HG03558 (cell line): ENCODE data around the gene TRIM25.

Experiments
- ATAC-seq: cut with Tn5 transposase; IDR thresholded peaks from one replicate; pipeline ENCODE4 v1.9.1; 2021; ENCODE audit warnings: moderate number of reproducible peaks; ENCODE audit not compliant: unreplicated experiment; ENCODE audit errors: extremely low read depth

Gene TRIM25

DNA sequence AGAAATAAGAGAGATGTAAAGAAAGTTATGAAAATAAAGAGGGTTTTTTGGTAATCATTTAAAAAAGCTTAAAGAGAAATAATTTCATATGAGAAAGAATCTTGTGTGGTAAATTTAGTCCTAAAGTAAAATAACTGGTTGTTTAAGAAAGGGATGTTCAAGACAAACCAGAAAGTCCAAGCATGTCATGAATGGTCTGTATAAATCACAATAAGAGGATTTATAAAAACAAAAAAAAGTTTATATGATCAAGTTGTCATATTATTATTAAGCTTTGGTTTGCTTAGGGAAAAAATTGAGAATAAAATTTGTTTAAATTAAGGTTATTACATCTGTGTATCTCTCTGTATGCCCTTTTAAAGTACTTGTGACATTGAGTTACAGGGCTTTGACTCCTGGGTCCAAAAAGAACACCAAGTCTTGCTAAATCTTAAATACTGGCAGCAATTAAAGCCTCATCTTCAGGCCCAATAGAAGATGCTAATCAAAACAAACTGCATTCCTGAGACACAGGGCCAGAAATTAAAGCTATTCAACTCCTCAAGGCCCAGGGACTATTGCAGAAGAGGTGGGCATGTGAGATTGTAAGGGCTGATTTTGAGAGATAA, 15.6 kb upstream of the TRIM25 start:
- ATAC-seq, result no peak

DNA sequence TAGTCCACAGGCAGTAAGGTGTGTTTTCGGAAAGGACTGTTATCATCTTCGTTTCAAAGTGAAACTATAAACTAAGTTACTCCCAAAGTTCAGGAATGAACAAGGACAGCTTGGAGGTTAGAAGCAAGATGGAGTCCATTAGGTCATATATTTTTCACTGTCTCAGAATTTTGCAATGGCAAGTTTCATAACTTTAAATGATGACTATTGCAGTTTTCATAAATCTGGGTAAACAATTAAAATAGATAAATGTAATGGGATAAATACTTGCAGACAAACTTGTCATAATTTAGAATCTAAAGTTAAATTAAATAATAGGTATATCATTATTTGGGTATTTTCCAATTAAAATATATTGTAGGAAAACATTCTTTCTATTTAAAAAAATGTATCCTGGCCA, 14.7 kb upstream of the TRIM25 start:
- no peak for ATAC-seq

- ATAC-seq, result no peak
These were observed 12.9 kb upstream of the TRIM25 start for GRCh38 chr17:56926704-56927103.

- no peak for ATAC-seq
These were observed 12.4 kb upstream of the TRIM25 start for GRCh38 chr17:56926270-56926669.

DNA sequence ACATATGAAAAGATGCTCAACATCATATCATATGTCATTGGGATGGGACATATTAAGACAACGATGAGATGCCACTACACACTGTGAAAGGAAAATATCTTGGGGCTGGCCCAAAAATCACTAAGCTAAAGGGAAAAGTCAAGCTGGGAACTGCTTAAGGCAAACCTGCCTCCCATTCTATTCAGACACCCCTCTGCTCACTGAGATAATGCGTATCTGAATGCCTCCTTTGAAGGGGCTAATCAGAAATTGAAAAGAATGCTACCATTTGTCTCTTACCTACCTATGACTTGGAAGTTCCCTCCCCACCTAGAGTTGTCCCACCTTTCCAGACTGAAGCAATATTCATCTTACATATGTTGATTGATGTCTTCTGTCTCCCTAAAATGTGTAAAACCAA, 11.2 kb upstream of the TRIM25 start:
- no peak for ATAC-seq

DNA sequence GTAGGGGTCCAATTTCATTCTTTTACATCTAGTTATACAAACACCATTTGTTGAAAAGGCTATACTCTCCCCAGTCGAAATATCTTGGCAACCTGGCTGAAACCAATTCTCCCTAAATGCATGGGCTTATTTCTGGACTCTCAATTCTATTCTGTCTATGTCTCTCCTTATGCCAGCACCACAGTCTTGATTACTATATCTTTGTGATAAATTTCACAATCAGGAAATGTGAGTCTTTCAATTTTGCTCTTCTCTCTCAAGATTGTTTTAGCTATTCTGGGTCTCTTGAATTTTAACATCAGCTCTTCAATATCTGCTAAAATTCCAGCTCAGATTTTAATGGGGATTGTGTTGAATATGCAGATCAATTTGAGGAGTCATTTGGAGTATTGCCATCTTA, 5.9 kb upstream of the TRIM25 start:
- no peak for ATAC-seq

- ATAC-seq, result no peak
These were observed 5.1 kb upstream of the TRIM25 start for GRCh38 chr17:56918916-56919315.

DNA sequence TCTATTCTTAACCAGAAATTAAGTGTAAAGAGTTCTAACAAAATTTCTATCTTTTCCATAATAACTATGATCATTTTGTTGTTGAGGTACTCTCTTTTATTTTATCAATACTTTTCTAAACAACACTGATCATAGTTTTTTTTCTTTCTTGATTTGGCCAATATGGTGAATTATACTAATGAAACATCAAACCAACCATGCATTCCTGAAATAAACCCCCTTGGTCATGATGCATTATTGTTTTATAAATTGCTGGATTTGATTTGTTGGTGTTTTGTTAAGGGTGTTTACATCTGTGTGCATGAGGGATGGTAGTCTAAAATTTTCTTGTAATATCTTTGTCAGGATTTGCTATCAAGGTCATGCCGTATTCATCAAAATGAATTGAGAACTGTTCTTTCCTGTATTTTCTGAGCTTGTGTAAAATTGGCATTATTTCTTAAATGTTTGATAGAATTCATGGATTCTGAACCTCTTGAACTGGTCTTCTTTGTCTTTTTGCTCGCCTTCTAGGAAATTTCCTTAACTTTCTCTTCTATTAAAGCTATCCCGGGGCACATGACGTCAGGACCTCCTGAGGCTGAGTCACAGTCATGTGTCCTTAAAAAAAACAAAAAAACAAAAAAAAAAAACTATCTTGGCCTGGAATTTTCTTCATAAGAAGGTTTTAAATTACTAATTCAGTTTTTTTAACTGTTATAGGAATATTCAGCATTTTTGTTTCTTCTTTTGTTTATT, 3.9 kb upstream of the TRIM25 start:
- no peak for ATAC-seq

DNA sequence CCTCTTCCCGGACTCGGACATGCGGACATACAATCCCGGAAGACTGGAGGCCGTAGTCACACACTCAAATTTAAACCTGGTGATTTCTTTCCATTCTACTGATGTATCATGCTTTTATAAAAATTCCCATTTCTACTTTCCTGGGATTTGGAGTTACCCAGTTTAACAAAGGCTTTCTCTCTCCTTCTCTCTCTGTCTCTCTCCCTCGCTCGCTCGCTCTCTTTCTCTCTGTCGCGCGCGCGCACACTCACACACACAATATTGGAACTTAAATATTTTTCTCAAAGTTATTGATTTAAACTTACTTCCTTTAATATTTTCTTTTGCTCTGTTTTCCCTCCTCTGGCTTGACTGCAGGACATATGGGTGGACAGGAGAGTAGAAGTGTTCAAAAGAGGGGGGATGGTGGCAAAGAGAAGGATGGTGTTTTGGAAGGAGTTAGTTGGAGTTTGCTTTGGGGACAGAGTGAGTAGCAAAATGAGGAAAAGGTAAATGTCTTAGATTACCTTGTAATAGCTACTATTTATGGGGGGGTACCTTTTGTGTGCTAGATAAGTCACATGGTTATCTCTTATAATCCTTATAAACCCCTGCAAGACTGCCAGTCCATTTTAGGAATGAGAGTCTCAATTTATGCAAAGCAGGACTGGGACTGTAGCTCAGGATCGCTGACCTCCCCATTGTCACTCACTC, 878 bp upstream of the TRIM25 start:
- ATAC-seq, result no peak

GRCh38 chr17:56913353-56913866, 439 bp downstream of the TRIM25 start:
- ATAC-seq, result no peak

DNA sequence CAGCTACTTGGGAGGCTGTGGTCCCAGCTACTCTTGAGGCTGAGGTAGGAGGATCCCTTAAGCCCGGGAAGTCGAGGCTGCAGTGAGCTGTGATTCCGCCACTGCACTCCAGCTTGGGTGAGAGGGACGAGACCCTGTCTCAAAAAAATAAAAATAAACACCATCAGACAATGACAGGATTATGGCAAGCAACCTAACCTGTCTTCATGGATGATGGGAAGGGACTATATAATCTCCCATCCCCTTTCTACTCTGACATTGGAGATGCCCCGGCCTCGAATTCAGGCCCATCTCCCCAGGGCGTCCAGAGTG, 893 bp downstream of the TRIM25 start:
- ATAC-seq, result no peak

DNA sequence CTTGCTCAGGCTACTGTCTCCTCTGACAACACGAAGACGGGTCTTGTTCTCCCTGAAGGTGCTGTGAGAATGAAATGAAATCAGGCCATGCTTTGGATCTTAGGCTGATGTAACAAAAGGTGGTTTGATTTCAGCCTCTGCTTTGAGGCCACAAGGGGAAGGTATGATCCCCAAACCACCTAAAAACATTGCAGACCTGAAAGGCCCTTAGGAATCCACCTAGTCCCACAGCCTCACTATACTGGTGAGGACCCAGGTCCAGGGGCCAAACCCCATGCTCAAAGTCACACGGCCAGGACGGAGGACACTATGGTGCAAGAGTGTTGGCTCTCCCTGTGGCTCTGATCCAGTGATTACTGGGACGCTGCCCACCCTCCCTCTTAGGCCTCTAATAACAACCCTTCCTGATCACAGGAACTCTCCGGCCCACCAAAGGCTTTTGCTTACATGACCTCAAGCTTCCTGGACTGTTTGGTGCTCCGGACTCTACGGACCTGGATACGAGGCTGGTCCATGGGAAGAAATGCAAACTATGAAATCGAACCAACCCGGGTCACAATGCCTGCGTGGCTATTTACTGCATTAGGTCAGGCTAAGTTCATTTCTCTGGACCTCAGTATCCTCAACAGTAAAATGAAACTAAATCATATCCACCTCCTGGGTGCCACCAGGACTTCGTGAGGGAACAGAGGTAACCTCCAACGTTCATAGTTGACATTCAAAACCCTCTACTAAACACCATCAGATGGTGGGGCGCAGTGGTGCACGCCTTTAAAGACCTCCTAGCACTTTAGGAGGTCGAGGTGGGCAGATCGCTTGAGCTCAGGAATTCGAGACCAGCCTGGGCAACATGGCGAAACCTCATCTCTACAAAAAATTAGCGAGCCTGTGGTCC, 1.5 kb downstream of the TRIM25 start:
- no peak for ATAC-seq

- no peak for ATAC-seq
These were observed 3.2 kb downstream of the TRIM25 start for GRCh38 chr17:56910509-56911235.

DNA sequence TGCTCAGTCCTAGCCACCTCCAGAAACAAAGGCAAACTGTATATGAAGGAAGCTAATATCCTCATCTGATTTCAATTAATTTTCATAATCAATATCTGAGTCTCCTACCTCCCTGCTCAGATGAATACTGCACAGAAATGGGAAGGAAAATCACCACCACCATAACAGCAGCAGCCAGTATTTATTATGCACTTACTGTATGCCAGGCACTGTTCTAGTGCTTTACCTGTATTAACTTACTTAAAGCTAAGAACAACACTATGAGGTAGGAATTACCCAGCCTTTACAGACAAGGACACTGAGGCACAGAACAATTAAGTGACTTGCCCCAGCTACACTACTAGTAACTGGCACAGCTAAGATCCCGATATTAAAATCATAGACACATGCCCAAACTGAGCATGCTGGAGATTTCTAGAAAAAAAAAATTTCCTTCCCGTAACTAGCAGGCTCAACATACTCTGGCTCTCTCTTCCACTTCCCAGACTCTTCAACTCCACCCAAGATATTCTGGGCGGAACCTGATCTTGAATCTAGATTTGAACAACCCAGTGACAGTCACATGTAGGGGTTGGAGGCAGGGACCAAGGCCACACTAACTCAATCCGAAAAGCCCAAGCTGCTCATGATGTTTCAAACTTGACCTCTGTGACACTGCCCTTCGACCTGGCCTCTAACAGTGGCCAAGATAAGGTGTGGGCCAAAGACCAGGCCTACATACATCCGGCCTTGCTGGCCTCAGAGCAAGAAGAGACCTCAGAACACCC, 3.9 kb downstream of the TRIM25 start:
- ATAC-seq, result no peak

- ATAC-seq, result peak; percentile 65
These were observed 5.8 kb downstream of the TRIM25 start for GRCh38 chr17:56908001-56908542.

DNA sequence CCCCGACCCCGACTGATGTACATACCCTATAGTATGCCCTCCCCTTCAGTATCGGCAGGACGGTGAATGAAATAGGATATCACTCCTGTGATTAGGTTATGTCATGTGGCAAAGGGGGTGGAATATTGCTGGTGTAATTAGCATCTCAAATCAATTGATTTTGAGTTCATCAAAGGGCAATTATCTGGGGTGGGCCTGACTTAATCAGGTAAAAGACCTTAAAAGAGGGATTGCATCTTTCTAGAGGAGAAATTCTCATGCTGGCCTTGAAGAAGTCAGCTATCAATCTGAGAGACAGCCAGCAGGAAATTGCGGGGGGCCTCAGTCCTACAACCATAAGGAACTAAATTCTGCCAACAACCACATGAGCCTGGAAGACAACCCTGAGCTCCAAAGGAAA, 10.3 kb downstream of the TRIM25 start:
- no peak for ATAC-seq

- no peak for ATAC-seq
These were observed 11.5 kb downstream of the TRIM25 start for GRCh38 chr17:56902348-56902747.

DNA sequence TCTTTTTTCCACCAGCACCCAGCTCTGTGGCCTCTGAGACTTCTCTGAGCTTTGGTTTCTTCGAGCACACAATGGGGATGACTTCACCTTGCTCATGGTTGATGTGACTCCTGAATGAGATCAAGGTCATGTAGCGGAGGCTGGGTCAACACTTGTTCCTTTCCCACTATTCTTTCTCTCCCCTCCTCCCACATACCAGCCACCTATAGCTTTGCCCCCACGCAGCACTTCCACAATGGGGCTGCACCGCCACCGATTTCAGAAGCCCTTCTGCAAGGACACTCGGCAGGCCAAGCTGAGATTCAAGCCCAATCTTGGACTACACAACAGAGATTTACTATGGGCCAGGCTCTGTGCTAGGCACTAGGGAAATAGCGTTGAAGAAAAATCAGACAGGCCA, 14.4 kb downstream of the TRIM25 start:
- ATAC-seq, result no peak

DNA sequence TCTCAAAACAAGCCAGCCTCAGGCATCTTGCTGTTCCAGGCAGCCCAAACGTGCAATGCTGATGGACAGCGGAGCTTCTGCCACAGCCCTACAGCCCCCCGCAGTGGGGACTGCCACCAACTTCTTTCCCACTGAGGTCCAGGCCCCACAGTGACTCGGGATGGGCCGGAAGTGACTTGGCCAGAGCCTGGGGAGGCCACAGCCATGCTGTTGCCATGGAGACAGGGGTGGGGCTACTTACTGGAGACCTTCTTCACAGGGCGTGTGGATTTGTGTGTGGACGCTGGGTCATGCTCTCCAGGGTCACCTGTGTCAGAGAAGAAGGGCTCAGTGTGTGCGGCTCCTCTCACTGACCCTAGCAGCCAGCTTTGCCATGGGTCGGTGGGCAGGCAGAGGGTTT, 15.0 kb downstream of the TRIM25 start:
- ATAC-seq, result no peak
